RWPE2 (cell line): Measurements from ENCODE around the gene IKZF3.

Experiments
- ATAC-seq: fragments of 200-7000 bp; cut with Tn5 transposase; 3 replicates; pipeline ENCODE4 v1.9.1; 2021; ENCODE audit warnings: low read depth
- DNase-seq: peaks from one replicate; pipeline ENCODE4 v3.0.0-alpha.2; 2020; ENCODE audit warnings: low spot score
- H3K27ac ChIP-seq: fragments of 450-650 bp; 2 replicates; pipeline ENCODE4 v1.5.1; 2017; ENCODE audit warnings: mild to moderate bottlenecking; ENCODE audit not compliant: poor library complexity, severe bottlenecking
- H3K27me3 ChIP-seq: fragments of 250-450 bp; sonication (Bioruptor Pico); 2 replicates; pipeline ENCODE4 v1.5.1; 2021; ENCODE audit warnings: mild to moderate bottlenecking, moderate library complexity; ENCODE audit not compliant: insufficient read depth, poor library complexity, severe bottlenecking
- H3K36me3 ChIP-seq: fragments of 250-450 bp; sonication (Bioruptor Pico); 2 replicates; pipeline ENCODE4 v1.5.1; 2020; ENCODE audit warnings: low read depth, mild to moderate bottlenecking, moderate library complexity
- H3K4me1 ChIP-seq: fragments of 250-450 bp; sonication (Bioruptor Pico); 2 replicates; pipeline ENCODE4 v1.5.1; 2021; ENCODE audit warnings: mild to moderate bottlenecking, moderate library complexity; ENCODE audit not compliant: insufficient read depth, poor library complexity, severe bottlenecking
- H3K4me3 ChIP-seq: fragments of 250-450 bp; sonication (Bioruptor Pico); 2 replicates; pipeline ENCODE4 v1.5.1; 2021; ENCODE audit warnings: mild to moderate bottlenecking, moderate library complexity; ENCODE audit not compliant: severe bottlenecking
- H3K9me3 ChIP-seq: fragments of 250-450 bp; sonication (Bioruptor Pico); 2 replicates; pipeline ENCODE4 v1.5.1; 2021; ENCODE audit warnings: mild to moderate bottlenecking, moderate library complexity; ENCODE audit not compliant: severe bottlenecking
- TF ChIP-seq, protein P1 (sequence below): fragments of 450-650 bp; IDR thresholded peaks from one replicate; pipeline ENCODE4 v1.5.1; 2017; ENCODE audit warnings: mild to moderate bottlenecking, moderate library complexity; ENCODE audit not compliant: poor library complexity, severe bottlenecking

Gene IKZF3

DNA sequence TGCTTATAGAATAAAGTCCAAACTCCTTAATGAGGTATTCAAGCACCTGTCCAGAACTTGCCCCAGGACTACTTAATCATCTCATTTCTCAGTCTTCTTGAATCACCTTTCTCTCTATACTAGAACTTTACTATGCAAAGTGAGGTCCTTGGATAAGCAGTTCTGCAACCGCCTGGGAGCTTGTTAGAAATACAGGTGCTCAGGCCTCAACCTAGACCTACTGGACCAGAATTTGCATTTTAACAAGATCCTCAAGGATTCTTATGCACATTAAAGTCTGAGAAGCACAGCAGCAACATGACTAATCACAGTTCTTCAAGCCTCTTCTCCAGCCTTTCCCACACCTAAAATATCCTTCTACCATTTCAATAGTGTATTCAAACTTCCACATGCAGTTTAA lies 64.7 kb downstream of the IKZF3 start:
- H3K36me3 ChIP-seq = no peaks in the 10 kb centered on the region
- ATAC-seq = no peak
- TF ChIP-seq, protein P1, sequence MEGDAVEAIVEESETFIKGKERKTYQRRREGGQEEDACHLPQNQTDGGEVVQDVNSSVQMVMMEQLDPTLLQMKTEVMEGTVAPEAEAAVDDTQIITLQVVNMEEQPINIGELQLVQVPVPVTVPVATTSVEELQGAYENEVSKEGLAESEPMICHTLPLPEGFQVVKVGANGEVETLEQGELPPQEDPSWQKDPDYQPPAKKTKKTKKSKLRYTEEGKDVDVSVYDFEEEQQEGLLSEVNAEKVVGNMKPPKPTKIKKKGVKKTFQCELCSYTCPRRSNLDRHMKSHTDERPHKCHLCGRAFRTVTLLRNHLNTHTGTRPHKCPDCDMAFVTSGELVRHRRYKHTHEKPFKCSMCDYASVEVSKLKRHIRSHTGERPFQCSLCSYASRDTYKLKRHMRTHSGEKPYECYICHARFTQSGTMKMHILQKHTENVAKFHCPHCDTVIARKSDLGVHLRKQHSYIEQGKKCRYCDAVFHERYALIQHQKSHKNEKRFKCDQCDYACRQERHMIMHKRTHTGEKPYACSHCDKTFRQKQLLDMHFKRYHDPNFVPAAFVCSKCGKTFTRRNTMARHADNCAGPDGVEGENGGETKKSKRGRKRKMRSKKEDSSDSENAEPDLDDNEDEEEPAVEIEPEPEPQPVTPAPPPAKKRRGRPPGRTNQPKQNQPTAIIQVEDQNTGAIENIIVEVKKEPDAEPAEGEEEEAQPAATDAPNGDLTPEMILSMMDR = no peak
- H3K27ac ChIP-seq = no peak overlapping the region
- no peak for DNase-seq
- no peaks in the 10 kb centered on the region for H3K27me3 ChIP-seq
- H3K4me1 ChIP-seq = no peaks in the 10 kb centered on the region
- H3K4me3 ChIP-seq = no peak overlapping the region
- no peaks in the 10 kb centered on the region for H3K9me3 ChIP-seq

DNA sequence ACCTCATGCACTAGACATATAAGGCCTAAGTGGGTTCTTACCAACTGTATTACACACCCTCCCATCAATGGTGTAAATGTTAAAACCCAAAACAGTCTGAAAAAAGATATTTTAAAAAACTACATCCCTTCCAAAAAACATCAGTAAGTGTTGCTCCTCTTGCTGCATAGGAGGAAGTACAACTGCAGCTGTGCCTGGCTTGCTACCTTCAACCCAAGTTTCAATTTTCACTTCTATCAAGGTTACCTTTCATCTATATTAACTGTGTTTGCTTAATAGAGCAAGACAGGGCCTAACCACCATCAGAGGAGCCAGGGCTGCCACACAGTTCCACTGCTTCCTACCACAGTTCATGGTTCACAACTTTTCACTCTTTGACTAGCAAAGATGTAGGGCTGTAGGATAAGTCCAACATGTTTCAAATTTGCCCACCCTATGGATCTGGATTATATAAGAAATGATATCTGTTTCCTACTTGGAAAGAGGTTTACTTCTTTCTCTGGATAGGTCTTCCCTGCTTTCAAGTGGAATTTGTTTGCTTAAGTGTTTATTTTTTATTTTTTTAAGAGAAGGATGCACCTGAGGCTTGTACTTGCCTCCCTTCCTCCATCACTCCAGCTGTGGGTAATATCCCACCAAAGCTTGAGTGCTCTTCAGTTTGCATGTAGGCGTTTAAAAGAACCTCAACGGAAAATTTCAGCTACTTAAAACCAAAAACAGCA lies 69.7 kb downstream of the IKZF3 start:
- Histone ChIP-seq H3K4me3 (no peak overlapping the region), H3K9me3 (no peaks in the 10 kb centered on the region), H3K36me3 (no peaks in the 10 kb centered on the region), H3K27ac (no peak overlapping the region), H3K4me1 (no peaks in the 10 kb centered on the region), H3K27me3 (no peaks in the 10 kb centered on the region)
- no peak for DNase-seq
- TF ChIP-seq, protein P1 = no peak
- ATAC-seq = no peak

DNA sequence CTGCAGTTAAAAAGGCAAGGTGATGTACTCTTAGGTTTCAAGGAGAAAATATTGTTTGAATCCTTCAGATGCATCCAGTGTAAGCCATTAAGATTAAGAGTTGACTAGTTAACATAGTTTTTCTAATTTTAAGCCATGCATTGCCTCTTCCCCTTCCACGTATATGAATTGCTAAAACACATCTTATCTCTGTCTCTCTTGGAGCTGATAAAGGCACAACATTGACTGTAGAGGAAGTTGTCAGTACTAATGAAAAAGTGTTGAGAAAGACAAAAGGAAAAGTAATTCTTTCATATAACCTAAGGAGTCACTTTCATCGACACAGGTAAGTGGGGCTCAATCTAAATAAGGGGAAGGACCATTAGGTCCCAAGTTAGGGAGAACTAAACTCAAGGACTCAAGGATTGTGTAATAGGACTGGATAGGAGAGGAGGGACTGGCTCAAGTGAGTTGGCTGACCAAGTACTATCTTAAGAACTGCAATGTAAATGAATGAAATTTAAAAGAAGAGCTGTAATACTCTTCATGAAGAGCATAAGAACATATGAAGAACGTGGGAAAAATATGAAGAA lies 70.7 kb downstream of the IKZF3 start:
- Histone ChIP-seq H3K4me1 (no peaks in the 10 kb centered on the region), H3K9me3 (no peaks in the 10 kb centered on the region), H3K4me3 (no peak overlapping the region), H3K27me3 (no peaks in the 10 kb centered on the region), H3K27ac (no peak overlapping the region), H3K36me3 (no peaks in the 10 kb centered on the region)
- no peak for ATAC-seq
- TF ChIP-seq, protein P1 = no peak
- DNase-seq = no peak

DNA sequence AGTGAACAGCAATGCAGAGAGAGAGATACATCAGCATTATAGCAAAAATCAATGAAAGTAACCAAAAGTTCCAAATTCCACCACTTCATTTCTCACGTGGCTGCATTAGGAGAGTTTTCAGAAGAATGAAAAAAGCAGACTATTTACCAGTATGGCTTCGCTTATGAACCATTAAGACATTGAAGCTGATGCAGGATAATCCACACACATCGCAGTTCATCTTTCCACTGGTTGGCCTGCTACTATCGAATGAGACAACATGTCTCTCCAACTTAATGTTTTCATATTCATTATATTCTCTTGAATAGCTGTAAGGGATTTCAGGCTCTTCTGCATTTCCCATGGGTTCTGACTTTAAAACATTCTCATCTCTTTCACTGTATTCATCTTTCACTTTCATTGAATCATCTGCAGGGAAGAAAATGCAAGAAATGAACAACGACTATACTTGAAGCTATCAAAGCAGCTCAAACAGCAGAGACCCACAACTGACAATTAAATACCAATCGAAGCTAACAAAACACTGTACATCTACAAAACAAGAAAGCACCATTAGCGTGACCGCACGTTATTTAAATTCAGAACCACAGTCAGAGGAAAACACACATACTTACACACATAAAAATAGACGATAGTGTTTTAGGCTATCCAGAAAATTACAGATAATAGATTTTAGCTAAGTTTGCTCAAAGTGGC lies 71.4 kb downstream of the IKZF3 start:
- DNase-seq (no peak), ATAC-seq (no peak)
- Histone ChIP-seq H3K4me3 (no peak overlapping the region), H3K4me1 (no peaks in the 10 kb centered on the region), H3K36me3 (no peaks in the 10 kb centered on the region), H3K9me3 (no peaks in the 10 kb centered on the region), H3K27me3 (no peaks in the 10 kb centered on the region), H3K27ac (no peak overlapping the region)
- TF ChIP-seq, protein P1 = no peak
